D721Med (cell line): ENCODE results near the gene PRKCB.

Experiments
- DNase-seq: peaks from one replicate; pipeline ENCODE4 v3.0.0; 2011; ENCODE audit warnings: low spot score; ENCODE audit not compliant: insufficient read length
- FAIRE-seq: peaks from 2 replicates; lab custom pipeline; 2011; peaks lifted over from hg19 to GRCh38; lab: Jason Lieb, UNC
- TF ChIP-seq, protein P1 (sequence below): IDR thresholded peaks from 2 replicates; pipeline ENCODE4 v1.5.1; 2012; ENCODE audit warnings: mild to moderate bottlenecking, control low read depth; ENCODE audit not compliant: insufficient read depth; ENCODE audit errors: missing control alignments

Gene PRKCB

DNA sequence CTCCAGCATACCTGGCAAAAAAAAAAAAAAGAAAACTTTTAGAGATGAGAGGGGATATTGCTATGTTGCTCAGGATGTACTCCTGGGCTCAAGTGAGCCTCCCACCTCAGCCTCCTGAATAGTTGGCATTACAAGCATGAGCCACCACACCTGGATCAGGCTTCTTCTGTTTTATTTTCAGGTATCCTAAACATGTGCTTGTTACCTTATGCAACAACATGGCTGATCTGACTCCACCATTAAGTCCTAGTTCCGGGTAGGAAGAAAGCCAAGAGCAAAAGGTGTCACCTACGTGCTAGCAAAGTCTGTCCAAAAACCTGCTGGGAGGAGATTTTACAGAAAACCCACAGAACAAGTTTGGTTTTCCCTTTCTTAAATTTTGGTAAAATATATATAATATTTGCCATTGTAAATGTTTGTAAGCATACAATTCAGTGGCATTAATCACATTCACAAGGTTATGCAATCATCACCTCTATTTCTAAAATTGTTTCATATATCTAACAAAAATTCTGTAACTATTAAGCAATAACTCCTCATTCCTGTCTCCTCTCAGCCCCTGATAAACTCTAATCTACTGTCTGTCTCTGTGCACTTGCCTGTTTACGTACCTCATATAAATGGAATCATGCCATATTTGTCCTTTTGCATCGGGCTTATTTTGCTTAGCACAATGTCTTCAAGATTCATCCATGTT lies 411.3 kb downstream of the PRKCB start:
- TF ChIP-seq, protein P1, sequence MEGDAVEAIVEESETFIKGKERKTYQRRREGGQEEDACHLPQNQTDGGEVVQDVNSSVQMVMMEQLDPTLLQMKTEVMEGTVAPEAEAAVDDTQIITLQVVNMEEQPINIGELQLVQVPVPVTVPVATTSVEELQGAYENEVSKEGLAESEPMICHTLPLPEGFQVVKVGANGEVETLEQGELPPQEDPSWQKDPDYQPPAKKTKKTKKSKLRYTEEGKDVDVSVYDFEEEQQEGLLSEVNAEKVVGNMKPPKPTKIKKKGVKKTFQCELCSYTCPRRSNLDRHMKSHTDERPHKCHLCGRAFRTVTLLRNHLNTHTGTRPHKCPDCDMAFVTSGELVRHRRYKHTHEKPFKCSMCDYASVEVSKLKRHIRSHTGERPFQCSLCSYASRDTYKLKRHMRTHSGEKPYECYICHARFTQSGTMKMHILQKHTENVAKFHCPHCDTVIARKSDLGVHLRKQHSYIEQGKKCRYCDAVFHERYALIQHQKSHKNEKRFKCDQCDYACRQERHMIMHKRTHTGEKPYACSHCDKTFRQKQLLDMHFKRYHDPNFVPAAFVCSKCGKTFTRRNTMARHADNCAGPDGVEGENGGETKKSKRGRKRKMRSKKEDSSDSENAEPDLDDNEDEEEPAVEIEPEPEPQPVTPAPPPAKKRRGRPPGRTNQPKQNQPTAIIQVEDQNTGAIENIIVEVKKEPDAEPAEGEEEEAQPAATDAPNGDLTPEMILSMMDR = no peak
- DNase-seq = no peak
- no peak for FAIRE-seq

DNA sequence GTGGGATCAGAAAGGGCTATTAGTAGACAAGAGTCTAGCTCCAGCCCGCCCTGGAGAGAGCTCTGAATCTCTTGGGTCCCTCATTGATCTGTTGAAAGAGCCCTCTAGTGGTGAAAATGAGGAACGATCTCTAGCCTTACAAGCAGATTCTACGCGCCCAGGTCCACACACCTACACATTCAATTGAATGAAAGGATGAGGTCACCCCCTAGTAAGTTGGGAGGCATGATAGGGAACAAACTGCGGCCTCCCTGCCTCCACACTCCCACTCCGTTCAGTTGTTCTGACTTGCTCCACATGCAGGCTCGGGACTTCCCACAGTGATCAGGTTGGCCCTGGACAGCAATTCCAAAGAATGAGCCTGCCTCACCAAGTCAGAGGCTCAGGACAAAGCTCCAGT lies 417.4 kb downstream of the PRKCB start:
- TF ChIP-seq, protein P1 = peak; percentile 75
- FAIRE-seq = no peak
- peak; percentile 34 for DNase-seq

DNA sequence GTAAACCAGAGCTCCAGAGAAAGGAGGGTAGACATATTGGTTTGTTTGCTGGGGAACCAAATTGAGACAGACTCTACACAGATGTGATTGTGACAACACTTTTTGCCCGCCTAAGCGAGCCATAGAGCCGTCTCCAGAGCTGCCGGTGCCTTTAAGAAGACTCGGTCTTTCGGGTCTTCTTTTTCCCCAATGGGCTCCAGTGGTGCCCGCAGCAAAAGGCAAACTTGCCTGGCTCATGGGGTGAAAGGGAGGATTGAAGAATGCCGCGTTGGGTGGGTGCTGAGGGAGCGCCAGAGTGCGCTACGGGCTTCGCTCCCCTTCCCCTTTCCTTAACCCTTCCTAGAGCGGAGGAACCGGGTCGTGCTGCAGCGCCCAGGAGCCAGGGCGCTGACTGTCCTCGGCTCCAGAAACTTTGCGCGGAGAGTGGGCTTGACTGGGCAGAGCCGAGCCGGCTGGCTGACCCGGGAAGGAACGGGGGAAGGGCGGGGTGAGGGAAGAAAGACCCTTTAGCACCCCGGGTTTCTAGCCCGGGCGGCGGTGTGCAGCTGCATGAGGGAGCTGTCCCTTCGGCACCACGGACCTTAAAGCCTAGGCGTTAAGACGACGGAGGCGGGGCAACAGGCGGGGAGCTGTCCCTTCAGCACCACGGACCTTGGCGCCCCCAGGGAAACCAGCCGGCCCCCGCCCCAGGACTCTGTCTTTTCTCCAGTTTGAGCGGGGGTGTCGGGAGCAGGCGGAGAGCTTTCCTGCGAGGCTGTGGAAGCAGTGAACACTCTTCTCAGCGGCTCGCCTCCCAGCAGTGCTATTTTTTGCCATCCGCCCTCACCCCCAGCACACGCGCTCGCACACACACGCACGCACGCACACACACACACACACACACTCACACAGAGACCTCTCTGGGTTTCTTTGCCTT lies 419.9 kb downstream of the PRKCB start, which contains the start of gene CACNG3:
TSS of gene CACNG3 (plus strand) at position 880 of the 916 bp plus-strand sequence. CDS start 420 bp downstream, outside the sequence.
- no peak for FAIRE-seq
- DNase-seq = no peak
- TF ChIP-seq, protein P1 = no peak

DNA sequence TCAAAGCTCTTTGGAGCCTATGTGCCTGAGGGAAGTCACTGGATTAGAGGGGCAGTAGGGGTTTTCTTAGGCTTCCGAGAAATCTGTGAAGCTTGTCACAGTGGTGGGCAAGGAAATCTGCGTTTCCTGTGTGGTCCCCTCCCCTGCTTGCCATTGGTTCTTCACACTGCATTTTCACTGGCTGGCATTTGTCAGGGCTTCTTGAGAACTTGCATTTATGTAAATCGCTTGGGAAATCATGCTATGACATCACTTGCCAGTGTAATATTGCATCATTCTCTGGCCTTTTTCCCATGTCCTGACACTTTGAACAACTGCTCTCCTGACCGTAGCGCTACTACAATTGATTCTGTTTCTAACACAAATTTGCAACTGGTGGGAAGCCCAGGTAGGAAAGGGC lies 422.2 kb downstream of the PRKCB start:
- no peak for FAIRE-seq
- TF ChIP-seq, protein P1 = no peak
- no peak for DNase-seq

DNA sequence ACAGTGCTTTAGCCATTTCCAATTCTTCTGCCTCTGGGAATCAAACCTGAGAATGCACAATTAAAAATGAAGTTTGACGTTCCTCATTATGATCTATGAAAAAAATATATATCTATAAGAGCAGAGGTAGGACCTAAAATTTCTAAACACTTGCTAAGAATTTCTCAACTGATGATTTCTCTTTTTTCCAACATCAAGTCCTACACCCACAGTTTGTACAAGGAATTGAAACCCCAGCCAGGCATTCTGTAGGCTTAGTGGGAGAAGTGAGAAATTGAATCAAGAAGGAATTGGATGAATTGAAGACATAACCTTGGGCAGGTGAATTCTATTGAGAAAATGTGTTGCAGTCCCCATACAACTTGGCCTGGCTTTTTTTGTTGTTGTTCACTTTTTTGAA lies 423.0 kb downstream of the PRKCB start:
- DNase-seq (no peak), FAIRE-seq (no peak)
- TF ChIP-seq, protein P1 = no peak

DNA sequence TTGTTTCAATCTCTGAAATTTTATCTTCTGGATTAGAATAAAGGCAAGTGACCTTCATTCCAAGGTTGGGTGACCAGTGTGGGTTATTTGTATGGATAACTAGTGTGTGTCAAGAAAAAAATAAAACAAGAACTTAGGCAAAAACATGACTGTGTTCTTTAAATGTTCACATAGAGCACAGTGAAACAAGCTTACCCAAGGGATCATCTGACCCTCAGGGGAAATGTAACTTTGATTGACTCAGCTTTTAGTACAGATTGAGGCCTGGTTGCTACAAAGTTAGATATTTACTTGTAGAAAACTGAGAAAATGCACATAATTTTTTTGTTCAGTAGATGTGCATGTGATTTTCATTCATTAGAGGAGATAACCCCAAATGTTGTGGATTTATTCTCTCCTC lies 427.0 kb downstream of the PRKCB start:
- FAIRE-seq = no peak
- TF ChIP-seq, protein P1 = no peak

More for the DNA sequence above, 427.0 kb downstream of the PRKCB start:
- no peak for DNase-seq
